ENCODE data around the gene CDC26. TPM values are rescaled to one million over a fixed set of nuclear protein-coding genes. Genes with fewer than 3 reads are reported as not detected.
"Not testable (repeated sequence)": the region's sequence is repeated elsewhere in the genome, so short reads cannot be mapped to it uniquely, and the experiment has no call there.

Gene CDC26
- total RNA-seq, 1 donor from 2014 or later = 14.3 TPM

DNA sequence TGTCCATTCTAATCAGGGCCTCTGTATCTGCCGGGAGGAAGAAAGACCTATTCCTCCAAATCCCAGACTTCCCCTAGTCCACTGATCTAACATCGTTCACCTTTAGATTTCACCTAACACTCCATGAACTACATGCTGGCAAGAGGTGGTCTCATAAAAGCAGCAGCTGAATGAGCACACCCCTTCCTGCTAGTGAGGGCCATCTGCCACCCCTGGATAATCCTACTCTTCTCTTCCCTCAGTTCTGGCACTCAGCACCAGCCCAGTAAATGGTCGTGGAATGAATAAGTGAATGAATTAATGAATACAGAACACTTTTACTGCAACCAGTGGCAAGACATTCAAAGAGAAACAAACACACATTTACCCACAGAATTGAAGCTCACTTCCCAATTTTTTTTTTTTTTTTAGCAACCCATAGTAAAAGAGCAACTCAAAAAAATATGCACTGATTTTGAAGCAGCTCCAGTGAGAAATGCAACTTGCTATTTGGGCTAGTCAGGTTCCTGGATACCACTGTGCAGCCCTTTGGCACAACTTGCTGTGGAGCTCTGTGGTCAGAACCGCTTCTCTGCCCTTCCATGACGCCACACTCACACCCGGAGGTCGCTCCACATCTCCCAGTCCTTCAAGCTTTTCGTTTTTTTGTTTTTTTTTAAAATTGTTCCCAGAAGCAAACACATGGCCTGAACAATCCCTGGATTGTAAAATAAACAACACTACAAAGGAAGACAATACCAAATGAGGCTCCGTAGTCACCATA, 21.6 kb upstream of the CDC26 start:
- DNase-seq (ENCODE audit: low spot score in 2 of 2) = no peak
- FAIRE-seq = no peak

DNA sequence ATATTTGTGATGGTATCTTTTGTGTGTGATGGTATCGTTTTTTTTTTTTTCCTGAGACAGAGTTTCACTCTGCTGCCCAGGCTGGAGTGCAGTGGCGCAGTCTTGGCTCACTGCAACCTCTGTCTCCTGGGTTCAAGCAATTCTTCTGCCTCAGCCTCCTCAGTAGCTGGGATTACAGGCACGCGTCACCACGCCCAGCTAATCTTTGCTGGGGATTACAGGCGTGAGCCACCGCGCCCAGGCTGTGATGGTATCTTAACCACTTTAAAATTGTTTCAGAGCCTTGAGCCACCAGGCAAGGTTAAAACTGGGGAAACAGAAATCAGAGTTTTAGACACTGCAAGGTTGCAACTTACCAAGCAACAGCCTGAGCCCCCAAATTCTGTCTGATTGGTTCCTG, 20.9 kb upstream of the CDC26 start:
- not testable (repeated sequence) for FAIRE-seq; DNase-seq (ENCODE audit: low spot score in 2 of 2)

DNA sequence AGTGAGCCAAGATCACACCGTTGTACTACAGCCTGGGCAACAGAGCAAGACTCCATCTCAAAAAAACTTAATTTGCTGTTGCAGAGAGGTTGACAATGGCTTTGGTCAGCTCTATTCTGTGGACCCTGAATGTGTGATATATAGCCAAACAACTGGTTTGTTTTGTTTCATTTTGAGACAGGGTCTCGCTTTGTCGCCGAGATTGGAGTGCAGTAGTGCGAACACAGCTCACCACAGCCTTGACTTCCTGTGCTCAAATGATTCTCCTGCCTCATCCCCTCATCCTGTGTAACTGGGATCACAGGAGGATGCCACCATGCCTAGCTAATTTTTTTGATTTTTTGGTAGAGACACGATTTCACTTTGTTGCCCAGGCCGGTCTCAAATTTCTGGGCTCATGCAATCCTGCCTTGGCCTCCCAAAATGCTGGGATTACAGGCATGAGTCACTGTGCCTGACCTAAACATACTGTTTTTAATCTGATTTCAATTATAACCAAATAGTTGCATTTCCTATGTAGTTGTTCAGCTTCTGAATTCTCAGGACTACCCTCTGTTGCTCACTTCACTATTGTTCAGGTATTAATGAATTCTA, 18.0 kb upstream of the CDC26 start:
- FAIRE-seq = no peak

DNA sequence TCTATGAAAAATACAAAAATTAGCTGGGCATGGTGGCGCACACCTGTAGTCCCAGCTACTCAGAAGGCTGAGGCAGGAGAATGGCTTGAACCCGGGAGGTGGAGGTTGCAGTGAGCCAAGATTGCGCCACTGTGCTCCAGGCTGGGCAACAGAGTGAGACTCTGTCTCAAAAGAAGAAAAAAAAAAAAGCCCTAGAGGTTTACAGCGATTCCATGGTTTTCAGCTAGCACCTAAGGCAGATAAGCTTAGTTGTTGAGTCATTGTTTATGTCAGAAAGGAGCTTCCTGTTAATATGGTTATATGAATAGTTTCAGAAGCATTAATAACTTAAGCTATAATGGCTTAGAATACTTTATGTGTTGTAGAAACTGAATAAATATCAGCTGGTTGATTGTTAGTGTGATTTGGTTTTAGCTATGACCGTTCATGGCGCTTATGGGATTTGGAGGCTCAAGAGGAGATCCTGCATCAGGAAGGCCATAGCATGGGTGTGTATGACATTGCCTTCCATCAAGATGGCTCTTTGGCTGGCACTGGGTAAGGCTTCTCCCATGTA, 14.8 kb upstream of the CDC26 start:
- DNase-seq (ENCODE audit: low spot score in 2 of 2) (no peak), FAIRE-seq (no peak)

More for the DNA sequence above, 18.0 kb upstream of the CDC26 start:
- DNase-seq (ENCODE audit: low spot score in 2 of 2) = no peak

DNA sequence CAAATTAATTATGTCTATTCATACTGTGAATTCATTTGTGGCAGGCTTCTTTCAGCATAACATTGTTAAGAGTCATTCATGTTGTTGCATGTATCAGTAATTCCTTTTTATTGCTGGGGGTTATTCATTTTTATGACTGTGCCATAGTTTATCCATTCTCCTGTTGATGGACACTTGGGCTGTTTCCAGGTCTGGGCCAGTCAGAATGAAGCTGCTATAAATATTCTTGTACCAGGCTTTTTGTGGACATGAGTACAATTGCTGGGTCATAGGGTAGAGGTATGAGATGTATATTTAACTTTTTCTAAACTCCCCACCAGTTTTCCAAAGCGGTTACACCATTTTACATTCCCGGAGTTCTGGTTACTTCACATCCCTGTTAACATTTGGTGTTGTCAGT, 13.7 kb upstream of the CDC26 start:
- DNase-seq (ENCODE audit: low spot score in 2 of 2) (no peak), FAIRE-seq (no peak)

DNA sequence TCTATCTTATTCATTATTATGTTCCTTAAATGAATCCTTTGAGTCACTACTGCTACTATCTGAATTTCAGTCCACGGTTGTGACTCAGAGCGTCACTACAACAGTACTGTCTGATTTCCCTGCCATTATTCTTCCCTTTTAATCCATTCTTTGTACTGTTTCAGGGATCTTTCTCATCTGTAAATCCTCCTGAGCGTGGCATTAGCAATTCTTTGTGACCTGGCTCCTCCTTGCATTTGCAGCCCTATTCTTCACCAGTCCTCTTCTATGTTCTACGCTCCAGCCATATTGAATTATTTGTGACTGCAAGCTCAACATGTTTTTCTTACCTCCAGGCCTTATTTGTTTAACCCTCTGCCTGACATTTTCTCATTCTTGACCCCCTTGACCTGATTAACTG, 6.0 kb upstream of the CDC26 start:
- FAIRE-seq (no peak), DNase-seq (ENCODE audit: low spot score in 2 of 2) (no peak)

DNA sequence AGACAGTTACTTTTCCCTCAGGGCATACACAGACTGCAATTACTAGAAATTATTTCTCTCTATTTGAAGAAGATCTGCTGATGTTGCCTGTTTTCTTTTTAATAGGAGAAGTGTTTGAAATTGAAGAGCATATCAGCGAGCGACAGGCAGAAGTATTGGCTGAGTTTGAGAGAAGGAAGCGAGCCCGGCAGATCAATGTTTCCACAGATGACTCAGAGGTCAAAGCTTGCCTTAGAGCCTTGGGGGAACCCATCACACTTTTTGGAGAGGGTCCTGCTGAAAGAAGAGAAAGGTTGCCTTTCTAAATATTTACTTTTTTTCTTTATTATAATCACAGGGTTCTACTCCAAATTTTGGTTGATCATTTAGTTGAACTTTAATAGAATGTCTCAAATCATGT, 3.5 kb upstream of the CDC26 start:
- no peak for FAIRE-seq
- DNase-seq (ENCODE audit: low spot score in 2 of 2) = no peak

DNA sequence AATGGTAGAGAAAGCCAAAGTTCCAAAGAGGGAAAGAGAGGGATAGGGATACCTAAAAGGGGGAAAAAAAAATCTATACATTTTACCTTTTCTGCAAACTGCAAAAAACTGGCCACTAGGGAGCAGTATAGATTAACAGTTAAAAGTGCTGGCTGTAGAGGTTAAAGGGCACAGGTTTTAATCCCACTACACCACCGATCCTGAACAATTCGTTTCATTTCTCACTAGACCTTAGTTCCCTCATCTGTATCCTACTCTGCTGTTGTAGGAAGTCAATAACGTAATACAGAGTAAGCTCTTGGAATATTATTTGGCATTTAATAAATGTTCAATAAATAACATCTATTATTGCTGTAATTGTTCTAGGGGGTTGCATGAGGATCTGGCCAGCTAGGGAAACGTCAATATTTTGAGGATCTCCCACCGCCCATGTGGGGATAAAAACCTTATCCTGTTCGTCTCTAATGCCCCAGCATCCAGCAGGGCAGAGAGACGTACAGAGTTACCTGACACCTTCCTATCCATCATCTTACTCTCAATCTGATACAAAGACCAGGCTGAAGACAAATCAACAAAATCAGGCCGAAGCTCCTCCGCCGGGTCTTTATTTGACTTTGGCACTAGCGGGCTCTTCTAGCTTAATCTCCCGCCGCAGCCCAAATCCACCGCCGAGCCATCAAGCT, 757 bp downstream of the CDC26 start:
- FAIRE-seq (no peak), DNase-seq (ENCODE audit: low spot score in 2 of 2) (peak; percentile 17 to 37)

DNA sequence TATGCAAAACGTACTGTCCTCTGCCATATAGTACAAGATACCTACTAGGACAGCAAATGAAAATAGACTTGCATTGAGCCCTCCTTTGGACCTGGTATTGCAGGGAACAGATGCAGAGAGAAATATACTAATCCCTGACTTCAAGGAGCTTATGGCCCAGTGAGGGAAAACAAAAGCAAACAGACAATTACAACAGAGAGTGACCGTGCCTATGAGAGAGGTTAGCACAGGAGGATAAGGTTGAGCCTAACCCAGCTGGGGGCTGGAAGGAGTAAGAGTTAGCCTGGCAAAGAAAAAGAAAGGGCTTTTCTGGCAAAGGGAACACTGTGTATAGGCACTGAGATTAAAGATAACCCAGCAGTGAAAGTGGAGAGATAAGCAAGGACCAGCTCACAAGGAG, 5.5 kb downstream of the CDC26 start:
- FAIRE-seq (no peak), DNase-seq (ENCODE audit: low spot score in 2 of 2) (no peak)

DNA sequence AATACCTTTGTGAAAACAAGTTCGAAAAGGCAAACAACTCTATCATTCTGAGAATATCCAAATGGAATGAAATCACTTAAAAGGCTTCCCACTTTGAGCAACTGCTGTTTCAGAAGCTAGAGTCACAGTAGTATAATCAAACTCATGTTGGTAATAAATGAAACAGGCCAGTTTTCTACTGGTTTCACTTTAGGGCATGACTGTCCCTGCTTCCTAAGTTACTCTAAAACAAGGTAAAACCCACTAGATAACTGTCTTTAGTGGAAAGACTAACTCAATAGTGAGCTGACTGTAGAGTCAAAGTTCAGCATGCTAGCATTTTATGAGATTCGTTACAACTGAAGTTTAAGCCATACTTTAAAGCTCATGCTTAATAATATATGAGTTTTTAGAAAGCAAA, 6.0 kb downstream of the CDC26 start:
- FAIRE-seq (no peak), DNase-seq (ENCODE audit: low spot score in 2 of 2) (no peak)

DNA sequence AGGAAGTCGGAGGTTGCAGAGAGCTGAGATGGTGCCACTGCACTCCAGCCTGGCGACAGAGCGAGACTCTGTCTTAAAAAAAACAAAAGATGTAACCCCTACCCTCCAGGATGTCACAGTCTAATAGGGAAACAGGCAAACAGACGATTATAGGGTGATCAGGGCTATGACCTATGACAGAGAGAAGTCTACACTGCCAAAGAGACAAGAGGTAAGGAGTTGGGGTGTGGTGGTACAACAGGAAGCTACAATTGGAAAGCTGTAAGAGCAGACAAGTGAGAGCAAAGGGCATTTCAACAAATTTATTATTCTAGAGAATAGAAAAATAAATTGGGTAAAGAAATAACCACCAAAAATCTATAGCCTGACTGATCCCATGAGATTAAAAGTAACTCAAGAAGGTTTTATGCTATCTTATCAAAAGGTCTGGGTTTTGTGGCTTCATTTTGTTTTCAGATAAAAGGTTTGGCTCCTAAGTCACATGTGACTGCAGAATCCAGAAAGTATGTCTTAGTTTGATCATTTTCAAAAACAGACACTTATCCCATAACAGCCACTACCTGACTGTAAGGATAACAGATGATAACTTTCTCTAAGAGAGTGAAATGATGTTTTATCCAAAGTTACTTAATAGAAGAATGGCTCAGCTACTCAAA, 7.3 kb downstream of the CDC26 start:
- no peak for FAIRE-seq
- no peak for DNase-seq (ENCODE audit: low spot score in 2 of 2)

DNA sequence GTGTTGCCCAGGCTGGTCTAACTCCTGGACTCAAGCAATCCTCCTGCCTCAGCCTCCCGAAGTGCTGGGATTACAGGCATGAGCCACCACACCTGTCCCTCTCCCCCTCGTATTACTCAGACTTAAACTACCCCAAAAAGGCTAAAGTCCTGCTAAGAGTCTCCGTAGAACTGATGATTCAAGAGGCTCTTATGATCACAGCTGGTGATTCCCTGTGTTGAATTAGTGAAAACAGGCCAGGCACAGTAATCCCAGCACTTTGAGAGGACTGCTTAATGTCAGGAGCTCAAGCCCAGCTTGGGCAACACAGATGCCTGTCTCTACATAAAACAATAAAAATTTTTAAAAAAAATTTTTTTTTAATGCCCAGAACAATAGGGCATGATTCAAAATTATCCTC, 9.2 kb downstream of the CDC26 start:
- DNase-seq (ENCODE audit: low spot score in 2 of 2) (no peak), FAIRE-seq (no peak)

DNA sequence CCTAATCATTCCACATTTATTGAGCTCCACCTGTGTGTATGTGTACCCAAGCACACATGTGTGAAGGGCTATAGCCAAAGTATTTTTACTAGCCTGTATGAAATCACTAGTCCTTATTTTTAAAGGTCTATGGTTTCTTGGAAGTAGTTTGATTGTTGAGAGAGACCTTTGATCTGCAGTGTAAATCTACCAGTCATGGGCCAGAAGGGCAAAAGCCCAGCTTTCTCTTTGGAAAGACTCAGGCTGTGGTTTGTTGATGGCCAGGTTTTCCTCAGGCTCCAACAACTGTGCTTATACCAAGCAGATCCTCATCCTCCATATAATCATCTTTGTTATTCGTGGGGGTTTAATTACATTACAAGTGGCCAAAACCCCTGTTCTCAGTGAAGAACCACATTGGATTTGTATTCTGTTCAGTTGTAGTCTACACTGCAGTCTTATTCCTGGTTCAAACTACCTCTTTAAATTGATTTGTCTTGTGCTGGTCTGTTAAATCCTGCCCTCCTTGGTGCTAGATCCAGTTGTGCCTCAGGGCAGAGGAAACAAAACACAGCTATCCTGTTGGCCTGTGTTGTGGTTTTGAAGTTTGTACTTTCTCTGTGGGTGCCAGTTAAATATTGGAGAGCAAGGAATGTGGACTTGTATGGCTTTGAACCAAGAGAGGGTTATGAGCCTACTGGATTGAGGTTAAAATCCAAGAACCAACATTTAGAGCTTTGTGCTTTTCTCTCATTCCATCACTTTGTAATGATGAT, 13.3 kb downstream of the CDC26 start:
- FAIRE-seq (no peak), DNase-seq (ENCODE audit: low spot score in 2 of 2) (no peak)

DNA sequence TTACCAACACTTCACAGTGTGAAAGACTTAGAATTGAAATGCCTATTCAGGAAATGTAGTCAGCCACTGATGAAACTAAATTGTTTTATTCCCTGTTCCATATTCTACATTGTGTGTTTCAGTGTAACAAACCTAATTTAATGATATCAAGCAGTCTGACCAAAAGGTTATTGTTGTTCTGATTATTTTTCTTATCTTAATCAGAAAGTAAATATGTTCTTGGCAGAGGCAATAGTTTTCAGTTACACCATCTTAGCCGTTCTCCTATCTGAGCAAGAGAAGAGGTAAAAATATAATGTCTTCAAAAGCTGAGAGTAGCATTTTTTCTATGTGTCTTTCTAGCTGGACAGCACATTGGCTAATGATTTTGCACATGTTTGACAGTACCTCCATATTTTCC, 17.1 kb downstream of the CDC26 start:
- no peak for FAIRE-seq
- no peak for DNase-seq (ENCODE audit: low spot score in 2 of 2)

DNA sequence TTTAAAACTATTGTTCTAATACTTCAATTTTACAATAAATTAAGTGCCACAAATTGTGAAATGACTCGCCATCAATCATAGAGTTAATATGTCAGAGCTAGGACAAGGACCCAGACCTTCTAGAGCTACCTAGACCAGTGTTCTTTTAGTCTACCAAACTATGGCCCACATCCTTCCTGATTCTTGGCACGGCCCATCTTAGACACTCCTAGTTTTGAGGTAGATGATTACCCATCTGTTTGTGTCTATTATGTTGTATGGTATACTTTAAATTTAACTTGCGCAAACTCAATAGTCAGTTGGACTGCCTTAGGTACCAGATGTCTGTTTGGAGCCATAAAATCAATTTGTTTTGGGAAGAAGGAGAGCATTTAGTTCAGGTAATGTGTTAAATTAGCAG, 17.5 kb downstream of the CDC26 start:
- DNase-seq (ENCODE audit: low spot score in 2 of 2) = no peak
- no peak for FAIRE-seq

DNA sequence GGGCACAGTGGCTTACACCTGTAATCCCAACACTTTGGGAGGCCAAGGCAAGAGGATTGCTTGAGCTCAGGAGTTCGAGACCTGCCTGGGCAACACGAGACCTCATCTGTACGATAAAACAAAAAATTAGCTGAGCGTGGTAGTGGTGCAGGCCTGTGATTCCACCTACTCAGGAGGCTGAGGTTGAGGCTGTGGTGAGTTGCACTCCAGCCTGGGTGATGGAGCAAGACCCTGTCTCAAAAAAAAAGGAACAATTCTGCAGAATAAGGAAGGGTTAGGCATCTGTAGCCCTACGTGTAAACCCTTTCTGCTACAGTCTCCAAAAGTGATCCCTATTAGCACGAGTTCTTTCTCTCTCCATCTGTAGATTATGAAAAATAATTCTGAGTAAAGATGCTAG, 19.9 kb downstream of the CDC26 start:
- DNase-seq (ENCODE audit: low spot score in 2 of 2) (no peak), FAIRE-seq (no peak)

DNA sequence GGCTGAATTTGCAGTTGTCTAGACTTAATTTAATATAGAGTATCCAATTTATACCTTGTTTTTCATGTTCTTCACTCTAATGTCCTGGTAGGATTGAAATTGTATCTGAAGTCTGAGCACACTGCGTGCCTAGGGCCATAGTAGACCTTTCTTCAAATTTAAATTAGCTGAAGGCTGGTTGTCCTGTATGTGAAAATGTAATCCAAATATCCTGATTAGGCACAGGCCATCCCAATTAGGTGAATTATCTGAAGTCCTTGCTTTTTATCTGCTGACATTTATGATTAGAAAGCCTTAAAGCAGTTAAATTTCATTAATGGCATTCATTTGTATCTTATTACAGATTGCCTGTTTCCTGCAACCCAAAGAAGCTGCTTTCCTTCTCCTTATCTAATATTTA, 20.4 kb downstream of the CDC26 start:
- FAIRE-seq (no peak), DNase-seq (ENCODE audit: low spot score in 2 of 2) (no peak)

DNA sequence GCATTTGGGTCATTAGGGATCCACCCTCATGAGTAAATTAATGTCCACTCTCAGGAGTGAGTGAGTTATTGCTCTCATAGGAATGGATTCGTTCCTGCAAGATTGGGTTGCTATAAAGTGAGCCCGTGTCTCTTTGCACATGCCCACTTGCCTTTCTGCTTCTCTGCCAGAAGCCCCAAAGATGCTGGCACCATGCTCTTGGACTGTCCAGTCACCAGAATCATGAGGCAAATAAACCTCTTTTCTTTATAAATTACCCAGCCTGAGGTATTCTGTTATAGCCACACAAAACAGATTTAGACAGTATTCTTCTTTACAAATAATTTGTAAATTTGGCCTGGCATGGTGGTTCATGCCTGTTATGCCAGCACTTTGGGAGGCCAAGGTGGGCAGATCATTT, 24.6 kb downstream of the CDC26 start:
- FAIRE-seq (no peak), DNase-seq (ENCODE audit: low spot score in 2 of 2) (no peak)

DNA sequence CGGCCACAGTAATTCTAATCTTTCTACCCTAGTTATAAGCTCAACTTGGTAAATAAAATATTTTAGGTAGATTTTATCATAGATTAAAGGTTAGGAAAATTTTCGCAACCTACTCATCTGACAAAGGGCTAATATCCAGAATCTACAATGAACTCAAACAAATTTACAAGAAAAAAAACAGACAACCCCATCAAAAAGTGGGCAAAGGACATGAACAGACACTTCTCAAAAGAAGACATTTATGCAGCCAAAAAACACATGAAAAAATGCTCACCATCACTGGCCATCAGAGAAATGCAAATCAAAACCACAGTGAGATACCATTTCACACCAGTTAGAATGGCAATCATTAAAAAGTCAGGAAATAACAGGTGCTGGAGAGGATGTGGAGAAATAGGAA, 25.7 kb downstream of the CDC26 start:
- not testable (repeated sequence) for DNase-seq (ENCODE audit: low spot score in 2 of 2); FAIRE-seq

DNA sequence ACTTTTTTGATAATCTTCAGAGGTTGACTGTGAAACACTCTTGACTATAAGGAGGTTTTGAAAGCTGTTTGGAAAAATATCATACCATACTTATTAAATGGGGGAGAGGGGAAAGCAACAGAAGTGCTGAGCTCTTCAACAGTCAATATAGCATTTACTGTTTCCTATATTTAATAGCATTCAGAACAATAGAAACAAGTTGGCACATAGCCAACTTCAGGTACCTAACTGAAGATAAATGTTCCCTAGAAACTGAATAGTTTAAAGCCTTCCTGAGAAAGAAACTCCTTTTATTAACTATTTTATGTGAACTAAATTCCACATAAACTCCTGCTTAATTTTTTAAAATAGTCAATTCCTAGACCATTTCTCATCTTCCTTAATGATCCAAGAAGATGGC, 27.7 kb downstream of the CDC26 start:
- DNase-seq (ENCODE audit: low spot score in 2 of 2) (no peak), FAIRE-seq (no peak)
